Measurements from ENCODE around the gene AHNAK2. TPM values are rescaled to one million over a fixed set of nuclear protein-coding genes. Genes with fewer than 3 reads are reported as not detected.

The AHNAK2 gene
- total and polyA plus RNA-seq, 9 of the 15 experiments (the other 6 are each of a cell fraction or from before 2014, with no cell fraction given), result 0.04 to 0.09 (median 0.04) TPM; not detected in 6

- TF ChIP-seq, protein P1, sequence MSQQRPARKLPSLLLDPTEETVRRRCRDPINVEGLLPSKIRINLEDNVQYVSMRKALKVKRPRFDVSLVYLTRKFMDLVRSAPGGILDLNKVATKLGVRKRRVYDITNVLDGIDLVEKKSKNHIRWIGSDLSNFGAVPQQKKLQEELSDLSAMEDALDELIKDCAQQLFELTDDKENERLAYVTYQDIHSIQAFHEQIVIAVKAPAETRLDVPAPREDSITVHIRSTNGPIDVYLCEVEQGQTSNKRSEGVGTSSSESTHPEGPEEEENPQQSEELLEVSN (IDR thresholded peaks at IDR 0.05; ENCODE audit: borderline replicate concordance in 1 of 2, extremely low read depth in 1 of 2, insufficient read depth in 1 of 2, insufficient read length in 1 of 2, low read depth in 1 of 2, low read length in 1 of 2, poor library complexity in 1 of 2, severe bottlenecking in 1 of 2), result peak; percentile 64 to 92
- peak; percentile 72 for TF ChIP-seq POLR2A (conservative IDR thresholded peaks at IDR 0.05)
- TF ChIP-seq STAT5A (IDR thresholded peaks at IDR 0.05; ENCODE audit: borderline replicate concordance, low read length), result no peak
- TF ChIP-seq, protein P2, sequence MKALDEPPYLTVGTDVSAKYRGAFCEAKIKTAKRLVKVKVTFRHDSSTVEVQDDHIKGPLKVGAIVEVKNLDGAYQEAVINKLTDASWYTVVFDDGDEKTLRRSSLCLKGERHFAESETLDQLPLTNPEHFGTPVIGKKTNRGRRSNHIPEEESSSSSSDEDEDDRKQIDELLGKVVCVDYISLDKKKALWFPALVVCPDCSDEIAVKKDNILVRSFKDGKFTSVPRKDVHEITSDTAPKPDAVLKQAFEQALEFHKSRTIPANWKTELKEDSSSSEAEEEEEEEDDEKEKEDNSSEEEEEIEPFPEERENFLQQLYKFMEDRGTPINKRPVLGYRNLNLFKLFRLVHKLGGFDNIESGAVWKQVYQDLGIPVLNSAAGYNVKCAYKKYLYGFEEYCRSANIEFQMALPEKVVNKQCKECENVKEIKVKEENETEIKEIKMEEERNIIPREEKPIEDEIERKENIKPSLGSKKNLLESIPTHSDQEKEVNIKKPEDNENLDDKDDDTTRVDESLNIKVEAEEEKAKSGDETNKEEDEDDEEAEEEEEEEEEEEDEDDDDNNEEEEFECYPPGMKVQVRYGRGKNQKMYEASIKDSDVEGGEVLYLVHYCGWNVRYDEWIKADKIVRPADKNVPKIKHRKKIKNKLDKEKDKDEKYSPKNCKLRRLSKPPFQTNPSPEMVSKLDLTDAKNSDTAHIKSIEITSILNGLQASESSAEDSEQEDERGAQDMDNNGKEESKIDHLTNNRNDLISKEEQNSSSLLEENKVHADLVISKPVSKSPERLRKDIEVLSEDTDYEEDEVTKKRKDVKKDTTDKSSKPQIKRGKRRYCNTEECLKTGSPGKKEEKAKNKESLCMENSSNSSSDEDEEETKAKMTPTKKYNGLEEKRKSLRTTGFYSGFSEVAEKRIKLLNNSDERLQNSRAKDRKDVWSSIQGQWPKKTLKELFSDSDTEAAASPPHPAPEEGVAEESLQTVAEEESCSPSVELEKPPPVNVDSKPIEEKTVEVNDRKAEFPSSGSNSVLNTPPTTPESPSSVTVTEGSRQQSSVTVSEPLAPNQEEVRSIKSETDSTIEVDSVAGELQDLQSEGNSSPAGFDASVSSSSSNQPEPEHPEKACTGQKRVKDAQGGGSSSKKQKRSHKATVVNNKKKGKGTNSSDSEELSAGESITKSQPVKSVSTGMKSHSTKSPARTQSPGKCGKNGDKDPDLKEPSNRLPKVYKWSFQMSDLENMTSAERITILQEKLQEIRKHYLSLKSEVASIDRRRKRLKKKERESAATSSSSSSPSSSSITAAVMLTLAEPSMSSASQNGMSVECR (CRISPR knock-in tag; IDR thresholded peaks at IDR 0.05), result peak; percentile 31; the same call in 1 of the 2 replicates
- TF ChIP-seq SP1 (CRISPR knock-in tag; IDR thresholded peaks at IDR 0.05), result 0 out of 2 replicates have a peak, but pooled peaks have one; percentile 12
- peak; percentile 24 for TF ChIP-seq POLR2B (IDR thresholded peaks at IDR 0.05; ENCODE audit: low read depth, partially characterized antibody)
- TF ChIP-seq, protein P3, sequence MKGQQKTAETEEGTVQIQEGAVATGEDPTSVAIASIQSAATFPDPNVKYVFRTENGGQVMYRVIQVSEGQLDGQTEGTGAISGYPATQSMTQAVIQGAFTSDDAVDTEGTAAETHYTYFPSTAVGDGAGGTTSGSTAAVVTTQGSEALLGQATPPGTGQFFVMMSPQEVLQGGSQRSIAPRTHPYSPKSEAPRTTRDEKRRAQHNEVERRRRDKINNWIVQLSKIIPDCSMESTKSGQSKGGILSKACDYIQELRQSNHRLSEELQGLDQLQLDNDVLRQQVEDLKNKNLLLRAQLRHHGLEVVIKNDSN (CRISPR knock-in tag; IDR thresholded peaks at IDR 0.05), result peak; percentile 89
- peak; percentile 33; the same call in 1 of the 2 replicates for TF ChIP-seq CBX1 (IDR thresholded peaks at IDR 0.05; ENCODE audit: low read depth)
- TF ChIP-seq ZNF143 (CRISPR knock-in tag; IDR thresholded peaks at IDR 0.05), result peak; percentile 61
- TF ChIP-seq TFAP4 (CRISPR knock-in tag; IDR thresholded peaks at IDR 0.05; ENCODE audit: borderline replicate concordance), result peak; percentile 75; the same call in 1 of the 2 replicates
- TF ChIP-seq, protein P4, sequence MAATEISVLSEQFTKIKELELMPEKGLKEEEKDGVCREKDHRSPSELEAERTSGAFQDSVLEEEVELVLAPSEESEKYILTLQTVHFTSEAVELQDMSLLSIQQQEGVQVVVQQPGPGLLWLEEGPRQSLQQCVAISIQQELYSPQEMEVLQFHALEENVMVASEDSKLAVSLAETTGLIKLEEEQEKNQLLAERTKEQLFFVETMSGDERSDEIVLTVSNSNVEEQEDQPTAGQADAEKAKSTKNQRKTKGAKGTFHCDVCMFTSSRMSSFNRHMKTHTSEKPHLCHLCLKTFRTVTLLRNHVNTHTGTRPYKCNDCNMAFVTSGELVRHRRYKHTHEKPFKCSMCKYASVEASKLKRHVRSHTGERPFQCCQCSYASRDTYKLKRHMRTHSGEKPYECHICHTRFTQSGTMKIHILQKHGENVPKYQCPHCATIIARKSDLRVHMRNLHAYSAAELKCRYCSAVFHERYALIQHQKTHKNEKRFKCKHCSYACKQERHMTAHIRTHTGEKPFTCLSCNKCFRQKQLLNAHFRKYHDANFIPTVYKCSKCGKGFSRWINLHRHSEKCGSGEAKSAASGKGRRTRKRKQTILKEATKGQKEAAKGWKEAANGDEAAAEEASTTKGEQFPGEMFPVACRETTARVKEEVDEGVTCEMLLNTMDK (IDR thresholded peaks at IDR 0.05; ENCODE audit: borderline replicate concordance, insufficient read depth, low read depth, low read length, poor library complexity, severe bottlenecking), result peak; percentile 53
- peak; percentile 31; the same call in 1 of the 2 replicates for TF ChIP-seq JUN (IDR thresholded peaks at IDR 0.05; ENCODE audit: borderline replicate concordance, low read depth, low read length)
- TF ChIP-seq JUN (CRISPR knock-in tag; IDR thresholded peaks at IDR 0.05; ENCODE audit: borderline replicate concordance), result no peak
- peak; percentile 36 to 78; a peak in 2 of 4 replicates for TF ChIP-seq SIN3A (IDR thresholded peaks at IDR 0.05; ENCODE audit: borderline replicate concordance in 2 of 2, control insufficient read depth in 1 of 2, low read depth in 2 of 2, low read length in 2 of 2)
These were observed 42.9 kb upstream of the AHNAK2 start, which contains the start of gene CDCA4 (continued) for GRCh38 chr14:105020815-105021655.

Data from K562 (cell line).